NCI-H69 (cell line): Measurements from ENCODE around the gene NAALAD2.
"Not testable (repeated sequence)": the region's sequence is repeated elsewhere in the genome, so short reads cannot be mapped to it uniquely, and the experiment has no call there.

Experiments used
- DNase-seq: peaks from one replicate; lab custom pipeline; 2025; lab: John Stamatoyannopoulos, UW

NAALAD2 gene

GRCh38 chr11:90134478-90135003 is at the start of gene NAALAD2:
Gene NAALAD2 (plus strand): TSS chr11:90134663. CDS start chr11:90134759, 96 bp downstream.
- peak; percentile 81 for DNase-seq

DNA sequence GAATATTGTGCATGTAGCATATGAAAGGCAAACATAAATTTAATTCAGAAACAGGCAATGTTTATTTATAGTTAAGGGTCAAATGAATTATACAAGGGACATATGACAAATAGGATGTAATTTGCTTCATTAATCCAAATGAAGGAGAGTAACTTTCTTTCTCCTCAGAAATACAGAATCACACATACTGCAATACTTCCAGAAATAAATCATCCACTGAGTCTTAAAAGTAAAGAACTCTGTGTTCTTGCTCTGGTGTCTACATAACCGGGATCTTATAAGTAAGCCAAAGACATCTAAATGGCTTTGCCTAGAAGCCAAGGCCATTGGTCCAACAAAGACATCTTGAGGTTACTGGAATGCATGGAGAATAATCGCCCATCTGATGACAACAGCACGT is 48.8 kb upstream of the NAALAD2 start, which contains the start of gene UBTFL1:
Gene UBTFL1 (plus strand): TSS at position 301 of the 400 bp plus-strand sequence. CDS start 0 bp downstream, at position 301.
- not testable (repeated sequence) for DNase-seq

- not testable (repeated sequence) for DNase-seq
Measured at GRCh38 chr11:90088731-90089130, 45.7 kb upstream of the NAALAD2 start.

DNA sequence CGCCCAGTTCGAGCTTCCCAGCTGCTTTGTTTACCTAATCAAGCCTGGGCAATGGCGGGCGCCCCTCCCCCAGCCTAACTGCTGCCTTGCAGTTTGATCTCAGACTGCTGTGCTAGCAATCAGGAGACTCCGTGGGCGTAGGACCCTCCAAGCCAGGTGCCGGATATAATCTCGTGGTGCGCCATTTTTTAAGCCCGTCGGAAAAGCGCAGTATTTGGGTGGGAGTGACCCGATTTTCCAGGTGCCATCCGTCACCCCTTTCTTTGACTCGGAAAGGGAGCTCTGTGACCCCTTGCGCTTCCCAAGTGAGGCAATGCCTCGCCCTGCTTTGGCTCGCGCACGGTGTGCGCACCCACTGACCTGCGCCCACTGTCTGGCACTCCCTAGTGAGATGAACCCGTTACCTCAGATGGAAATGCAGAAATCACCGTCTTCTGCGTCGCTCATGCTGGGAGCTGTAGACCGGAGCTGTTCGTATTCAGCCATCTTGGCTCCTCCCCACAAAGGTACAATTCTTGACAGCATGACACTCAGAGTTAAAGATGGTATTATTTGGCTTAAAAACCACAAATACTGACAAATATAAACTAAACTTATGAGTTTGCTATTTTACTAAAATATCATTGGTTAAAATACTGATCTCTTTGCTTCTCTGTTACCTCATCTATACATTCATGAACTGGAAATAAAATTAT is 39.1 kb upstream of the NAALAD2 start:
- DNase-seq: not testable (repeated sequence)

DNA sequence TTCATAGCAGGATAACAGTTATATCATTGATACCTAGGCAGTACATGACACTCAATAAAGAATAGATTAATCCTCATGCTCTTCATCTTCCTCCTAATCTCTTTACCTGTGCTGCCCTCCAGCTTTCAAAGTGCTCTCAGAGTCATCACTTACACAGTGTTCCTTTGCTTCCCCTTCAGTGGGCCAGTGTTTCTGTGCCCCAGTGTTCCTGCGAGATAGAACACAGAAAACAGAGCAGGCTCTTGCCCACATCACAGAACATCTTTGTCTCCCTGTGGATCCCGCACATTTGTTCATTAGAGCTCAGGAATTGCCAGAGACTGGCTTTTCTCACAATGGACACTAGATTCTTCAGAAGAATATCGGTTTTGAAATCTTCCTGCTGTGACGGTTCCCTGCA is 36.2 kb upstream of the NAALAD2 start:
- not testable (repeated sequence) for DNase-seq

DNA sequence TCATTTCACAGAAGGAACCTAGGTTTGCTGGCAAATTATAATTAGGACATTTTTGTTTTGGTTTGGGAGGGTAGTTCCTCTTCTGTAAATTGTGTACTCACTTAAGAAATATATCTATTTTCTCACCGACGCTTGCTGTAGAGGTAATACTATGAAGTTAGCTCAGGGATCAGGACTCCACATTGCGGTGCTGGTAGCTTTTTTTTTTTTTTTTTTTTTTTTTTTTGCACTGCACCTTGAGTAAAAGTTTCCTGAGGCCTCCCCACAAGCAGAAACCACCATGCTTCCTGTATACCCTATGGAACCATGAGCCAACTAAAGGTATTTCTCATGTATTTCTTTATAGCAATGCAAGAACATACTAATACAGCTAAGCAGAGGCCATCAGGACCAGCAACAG is 34.0 kb upstream of the NAALAD2 start:
- DNase-seq: no peak

GRCh38 chr11:90113541-90113940 is 20.9 kb upstream of the NAALAD2 start:
- DNase-seq: peak; percentile 18

DNA sequence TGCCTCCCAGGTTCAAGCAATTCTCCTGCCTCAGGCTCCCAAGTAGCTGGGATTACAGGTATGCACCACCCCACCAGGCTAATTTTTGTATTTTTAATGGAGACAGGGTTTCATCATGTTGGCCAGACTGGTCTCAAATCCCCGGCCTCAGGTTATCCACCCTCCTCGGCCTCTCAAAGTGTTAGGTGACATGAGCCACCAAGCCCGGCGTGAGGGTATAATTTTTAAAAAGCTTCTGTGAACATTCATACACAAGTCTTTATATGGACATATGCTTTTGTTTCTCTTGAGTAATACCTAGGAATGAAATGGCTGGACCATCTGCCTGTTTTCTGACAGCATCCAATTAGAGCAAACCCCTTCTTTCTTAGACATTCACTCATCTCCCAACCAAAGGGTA is 14.3 kb upstream of the NAALAD2 start:
- DNase-seq: no peak

GRCh38 chr11:90124371-90124770 is 10.1 kb upstream of the NAALAD2 start:
- DNase-seq: no peak

DNA sequence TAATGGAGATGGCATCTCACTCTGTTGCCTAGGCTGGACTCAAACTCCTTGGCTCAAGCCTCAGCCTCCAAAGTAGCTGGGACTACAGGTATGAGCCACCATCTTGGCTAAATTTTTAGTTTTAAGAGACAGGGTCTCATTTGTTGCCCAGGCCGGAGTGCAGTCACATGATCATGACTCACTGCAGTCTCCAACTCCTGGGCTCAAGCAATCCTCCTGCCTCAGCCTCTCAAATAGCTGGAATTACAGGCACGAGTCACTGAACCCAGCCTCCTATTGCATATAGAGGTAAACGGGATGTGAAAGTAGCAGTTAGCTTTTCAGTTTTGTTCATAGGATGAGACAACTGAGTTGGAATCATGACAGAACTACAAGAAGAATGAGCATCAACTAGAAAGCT is 9.5 kb upstream of the NAALAD2 start:
- DNase-seq: no peak

DNA sequence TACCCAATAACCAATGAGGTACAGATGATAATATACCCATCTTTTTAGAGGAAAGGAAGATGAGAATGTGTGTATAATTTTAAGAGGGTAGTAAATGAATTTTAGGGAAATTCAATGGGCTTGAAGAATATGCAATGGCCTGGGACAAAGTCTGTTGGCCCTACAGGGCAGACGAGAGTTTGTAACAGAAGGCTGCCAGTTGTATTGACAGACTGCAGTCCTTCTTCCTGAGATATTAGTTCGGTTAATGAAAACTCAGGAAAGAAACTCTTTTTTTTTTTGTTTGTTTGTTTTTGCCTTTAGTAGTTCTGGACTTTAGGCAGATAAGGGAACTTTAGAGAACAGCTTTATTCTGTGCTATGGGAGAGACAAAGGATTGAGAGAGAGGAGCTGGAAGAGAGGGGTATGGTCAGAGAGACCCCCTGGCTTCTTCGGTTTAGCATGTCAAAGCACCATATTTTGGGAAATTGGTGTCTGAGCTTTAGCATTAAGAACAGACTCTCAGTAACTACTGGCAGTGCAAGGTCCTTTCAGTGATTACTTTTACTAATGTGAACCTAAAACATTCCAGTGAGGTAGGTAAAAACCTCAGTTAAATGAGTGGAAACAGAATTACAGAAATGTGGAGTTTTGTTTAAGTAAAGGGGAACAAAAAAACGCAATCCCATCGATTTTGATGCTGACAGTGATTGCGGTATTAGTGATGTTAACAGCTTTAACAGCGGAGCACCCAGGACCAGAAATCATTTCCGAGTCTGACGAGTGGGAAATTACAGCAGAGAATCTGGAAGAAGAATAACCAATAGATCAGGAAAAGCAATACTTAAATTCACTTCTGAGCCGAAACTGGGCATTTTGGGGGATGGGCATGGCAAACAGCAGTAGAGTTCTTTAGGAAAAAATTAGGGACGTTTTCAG is 644 bp upstream of the NAALAD2 start:
- DNase-seq: no peak

- DNase-seq: no peak
Measured at GRCh38 chr11:90135016-90135415, 553 bp downstream of the NAALAD2 start.

GRCh38 chr11:90148900-90149299 is 14.4 kb downstream of the NAALAD2 start:
- DNase-seq: peak; percentile 2

GRCh38 chr11:90166982-90167573 is 32.6 kb downstream of the NAALAD2 start:
- DNase-seq: not testable (repeated sequence)

DNA sequence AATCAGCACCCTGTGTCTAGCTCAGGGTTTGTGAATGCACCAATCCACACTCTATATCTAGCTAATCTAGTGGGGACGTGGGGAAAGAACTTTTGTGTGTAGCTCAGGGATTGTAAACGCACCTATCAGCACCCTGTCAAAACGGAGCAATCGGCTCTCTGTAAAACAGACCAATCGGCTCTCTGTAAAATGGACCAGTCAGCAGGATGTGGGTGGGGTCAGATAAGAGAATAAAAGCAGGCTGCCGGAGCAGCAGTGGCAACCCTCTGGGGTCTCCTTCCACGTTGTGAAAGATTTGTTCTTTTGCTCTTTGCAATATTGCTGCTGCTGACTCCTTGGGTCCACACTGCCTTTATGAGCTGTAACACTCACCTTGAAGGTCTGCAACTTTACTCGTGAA is 33.2 kb downstream of the NAALAD2 start:
- not testable (repeated sequence) for DNase-seq

- no peak for DNase-seq
Measured at GRCh38 chr11:90168571-90168970, 34.1 kb downstream of the NAALAD2 start.

DNA sequence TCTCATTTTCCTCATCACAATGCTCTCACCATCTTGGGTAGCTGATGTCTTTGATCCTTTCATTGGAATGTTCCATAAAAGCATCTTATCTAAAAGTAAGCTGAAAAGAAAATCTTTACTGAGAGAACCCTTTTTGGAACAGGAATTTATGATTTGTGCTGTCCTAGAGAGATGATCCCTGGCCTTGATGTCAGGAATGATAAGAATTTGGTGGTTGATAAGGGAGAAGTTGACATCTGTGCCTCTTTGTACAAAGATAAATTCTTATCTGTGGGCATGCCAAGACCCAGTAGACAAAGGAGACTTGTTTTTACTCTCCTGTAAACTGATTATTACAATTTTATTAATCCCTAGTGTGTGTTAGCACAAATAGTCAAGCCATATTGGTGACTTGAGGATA is 36.9 kb downstream of the NAALAD2 start:
- no peak for DNase-seq

GRCh38 chr11:90176069-90176468 is 41.6 kb downstream of the NAALAD2 start:
- no peak for DNase-seq

GRCh38 chr11:90178751-90179150 is 44.3 kb downstream of the NAALAD2 start:
- no peak for DNase-seq

- DNase-seq: no peak
Measured at GRCh38 chr11:90179923-90180322, 45.5 kb downstream of the NAALAD2 start.

- no peak for DNase-seq
Measured at GRCh38 chr11:90187839-90188238, 53.4 kb downstream of the NAALAD2 start.

DNA sequence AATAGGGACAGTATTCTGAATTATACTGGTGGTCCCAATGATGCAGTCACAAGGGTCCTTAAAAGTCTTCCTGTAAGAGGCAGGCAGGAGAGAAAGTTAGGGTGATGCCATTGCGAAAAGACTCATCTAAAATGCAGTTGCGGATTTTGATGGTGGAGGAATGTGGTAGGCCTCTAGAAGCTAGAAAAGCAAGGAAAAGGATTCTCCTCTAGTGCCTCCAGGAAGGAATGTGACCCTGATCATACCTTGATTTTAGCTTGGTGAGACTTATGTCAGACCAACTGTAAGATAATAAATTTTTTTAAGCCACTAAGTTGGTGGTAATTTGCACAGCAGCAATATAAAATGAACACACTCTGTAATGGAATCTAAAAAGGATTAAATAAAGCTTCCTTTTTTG is 54.5 kb downstream of the NAALAD2 start:
- DNase-seq: no peak
